Small intestine (tissue), 7 donors: ENCODE results near the gene PIAS1. TPM values are rescaled to one million over a fixed set of nuclear protein-coding genes. Genes with fewer than 3 reads are reported as not detected.
"Not testable (repeated sequence)": the region's sequence is repeated elsewhere in the genome, so short reads cannot be mapped to it uniquely, and the experiment has no call there.

Experiments
- DNase-seq, 2 donors: peaks; one replicate each; pipeline versions ENCODE4 v3.0.0 to v3.0.0-alpha.2; 2013
- FAIRE-seq: peaks from 2 replicates; lab custom pipeline; 2012; peaks lifted over from hg19 to GRCh38; lab: Jason Lieb, UNC
- H3K27ac ChIP-seq, 3 donors: one replicate each; pipeline ENCODE4 v1.5.1; 2013; ENCODE audit warnings: low read length in 2 of 3, mild to moderate bottlenecking in 2 of 3, control low read depth in 1 of 3, inconsistent platforms in 1 of 3, low read depth in 1 of 3, moderate library complexity in 1 of 3
- H3K27me3 ChIP-seq, 3 donors: one replicate each; pipeline ENCODE4 v1.6.1; 2013; ENCODE audit warnings: low read length in 3 of 3, inconsistent platforms in 1 of 3; ENCODE audit not compliant: control insufficient read depth in 3 of 3, insufficient read depth in 3 of 3
- H3K36me3 ChIP-seq, 3 donors: one replicate each; pipeline ENCODE4 v1.6.1; 2013; ENCODE audit warnings: low read length in 3 of 3, inconsistent platforms in 1 of 3, low read depth in 1 of 3, mild to moderate bottlenecking in 1 of 3, moderate library complexity in 1 of 3; ENCODE audit not compliant: control insufficient read depth in 3 of 3, insufficient read depth in 2 of 3
- H3K4me1 ChIP-seq, 3 donors: one replicate each; pipeline ENCODE4 v1.6.1; 2013; ENCODE audit warnings: low read length in 2 of 3, inconsistent platforms in 1 of 3, low read depth in 1 of 3, mild to moderate bottlenecking in 1 of 3, moderate library complexity in 1 of 3; ENCODE audit not compliant: control insufficient read depth in 3 of 3, insufficient read depth in 2 of 3
- H3K4me3 ChIP-seq, 3 donors: one replicate each; pipeline ENCODE4 v1.5.1; 2013; ENCODE audit warnings: low read length in 3 of 3, control low read depth in 1 of 3, inconsistent platforms in 1 of 3, low read depth in 1 of 3, mild to moderate bottlenecking in 1 of 3, moderate library complexity in 1 of 3
- H3K9me3 ChIP-seq, 2 donors: one replicate each; pipeline ENCODE4 v1.6.1; 2013; ENCODE audit warnings: low read depth in 1 of 2, low read length in 1 of 2; ENCODE audit not compliant: control insufficient read depth in 2 of 2, insufficient read depth in 1 of 2
- WGBS, 3 donors: extraction: QIAGEN DNeasy Blood & Tissue Kit; methylation state at CpG; one replicate each; pipeline ENCODE4 v1.1.7; 2013; 5-methylcytosine and 5-hydroxymethylcytosine counted together
- polyA plus RNA-seq, 4 donors: library from polyadenylated mRNA; stranded (reverse) in 3 of 4; unstranded in 1 of 4; fragments of 200-250 nt in 3 of 4; fragments of 120-200 nt in 1 of 4; gene quantifications; one replicate each; pipeline versions ENCODE4 v1.2.1 to v1.2.3, GENCODE V29; 2013
- donor health status: healthy with polysubstance abuse.
- donor health status: control.
- donor health status: control.
- donor health status: Bipolar disorder and iron deficiency.
- donor health status: healthy.

PIAS1 gene
- polyA plus RNA-seq, 4 donors, result 9.0 to 48.0 (median 20.0) TPM

DNA sequence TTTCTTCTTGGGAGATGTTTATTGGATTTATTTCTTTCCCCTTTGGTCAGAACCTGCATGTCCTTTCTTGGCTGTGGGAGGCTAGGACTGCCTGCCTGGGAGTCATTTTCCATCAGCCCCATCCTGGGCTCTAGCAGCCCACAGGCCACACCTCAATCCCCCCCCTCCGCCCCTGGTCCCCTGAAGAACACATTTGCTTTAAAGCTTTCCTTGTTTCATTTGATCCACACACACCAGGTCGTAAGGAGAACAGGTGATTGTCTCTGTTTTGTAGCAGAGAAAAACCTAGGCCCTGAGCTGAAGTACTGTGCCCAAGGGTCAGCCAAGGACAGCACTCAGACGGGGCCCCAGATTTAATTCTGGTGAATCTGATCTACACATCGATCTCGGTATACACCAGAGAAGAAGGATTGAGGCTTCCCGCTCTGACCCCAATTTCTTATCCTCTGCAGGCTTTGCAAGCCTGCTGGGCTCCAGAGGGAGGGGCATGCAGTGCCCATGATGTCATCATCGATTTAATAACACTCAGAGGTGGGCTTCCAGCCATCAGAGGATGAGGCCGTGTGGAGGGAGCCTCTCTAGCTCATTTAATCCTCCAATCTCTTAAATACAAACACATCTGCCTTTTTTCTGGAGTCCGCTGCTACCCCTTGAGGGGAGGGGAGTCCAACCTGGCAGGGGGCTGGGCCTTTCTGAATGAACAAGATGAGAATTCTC, 177.1 kb downstream of the PIAS1 start:
- 79 to 86% (median 84%) methylated on average over 9 of the region's 9 CpGs for WGBS, 3 donors
- H3K4me3 ChIP-seq, result no peak overlapping the region
- H3K4me1 ChIP-seq, result peaks cover 0 to 48% (median 15%) of the 10 kb centered on the region in 3 donors
- no peaks in the 10 kb centered on the region for H3K27me3 ChIP-seq
- no peaks in the 10 kb centered on the region for H3K9me3 ChIP-seq
- FAIRE-seq (no peak), DNase-seq (no peak)
- peaks cover 0 to 6% (median 0%) of the 10 kb centered on the region in 3 donors for H3K36me3 ChIP-seq
- no peak overlapping the region for H3K27ac ChIP-seq

GRCh38 chr15:68232449-68232848, 178.3 kb downstream of the PIAS1 start:
- no peak overlapping the region for H3K4me3 ChIP-seq
- peaks cover 0 to 45% (median 12%) of the 10 kb centered on the region in 3 donors for H3K4me1 ChIP-seq
- H3K27me3 ChIP-seq, result no peaks in the 10 kb centered on the region
- peak overlapping the region in 1 of 3 donors; percentile 40 for H3K27ac ChIP-seq
- FAIRE-seq (no peak), DNase-seq (peak; percentile 72 to 76)
- no peaks in the 10 kb centered on the region for H3K9me3 ChIP-seq
- 63 to 81% (median 78%) methylated on average over 6 of the region's 6 CpGs for WGBS, 3 donors
- peaks cover 0 to 3% (median 0%) of the 10 kb centered on the region in 3 donors for H3K36me3 ChIP-seq

- Histone ChIP-seq H3K4me1 (peaks cover 0 to 44% (median 8%) of the 10 kb centered on the region in 3 donors), H3K27ac (peak overlapping the region in 1 of 3 donors; percentile 40), H3K4me3 (no peak overlapping the region), H3K36me3 (peaks cover 0 to 2% (median 0%) of the 10 kb centered on the region in 3 donors), H3K27me3 (no peaks in the 10 kb centered on the region), H3K9me3 (no peaks in the 10 kb centered on the region)
- FAIRE-seq (no peak), DNase-seq (no peak)
- 82 to 93% (median 84%) methylated on average over 6 of the region's 6 CpGs for WGBS, 3 donors
Measured at GRCh38 chr15:68232937-68233336, 178.8 kb downstream of the PIAS1 start.

- no peaks in the 10 kb centered on the region for H3K9me3 ChIP-seq
- peaks cover 0 to 37% (median 3%) of the 10 kb centered on the region in 3 donors for H3K4me1 ChIP-seq
- DNase-seq, result peak in 1 of 2 donors; percentile 55
- no peak overlapping the region for H3K4me3 ChIP-seq
- H3K27ac ChIP-seq, result peak overlapping the region in 1 of 3 donors; percentile 50
- FAIRE-seq, result no peak
- no peaks in the 10 kb centered on the region for H3K27me3 ChIP-seq
- WGBS, 3 donors, result 42 to 59% (median 56%) methylated on average over 6 of the region's 6 CpGs
- H3K36me3 ChIP-seq, result no peaks in the 10 kb centered on the region
Measured at GRCh38 chr15:68234060-68234459, 179.9 kb downstream of the PIAS1 start.

GRCh38 chr15:68234520-68234919, 180.4 kb downstream of the PIAS1 start:
- WGBS, 3 donors, result 88 to 92% (median 91%) methylated on average over 9 of the region's 9 CpGs
- Histone ChIP-seq H3K27ac (peak overlapping the region in 1 of 3 donors; percentile 50), H3K4me1 (peaks cover 0 to 37% (median 3%) of the 10 kb centered on the region in 3 donors)
- DNase-seq, H3K27me3 ChIP-seq, H3K36me3 ChIP-seq, H3K4me3 ChIP-seq, FAIRE-seq, H3K9me3 ChIP-seq: not testable (repeated sequence)

DNA sequence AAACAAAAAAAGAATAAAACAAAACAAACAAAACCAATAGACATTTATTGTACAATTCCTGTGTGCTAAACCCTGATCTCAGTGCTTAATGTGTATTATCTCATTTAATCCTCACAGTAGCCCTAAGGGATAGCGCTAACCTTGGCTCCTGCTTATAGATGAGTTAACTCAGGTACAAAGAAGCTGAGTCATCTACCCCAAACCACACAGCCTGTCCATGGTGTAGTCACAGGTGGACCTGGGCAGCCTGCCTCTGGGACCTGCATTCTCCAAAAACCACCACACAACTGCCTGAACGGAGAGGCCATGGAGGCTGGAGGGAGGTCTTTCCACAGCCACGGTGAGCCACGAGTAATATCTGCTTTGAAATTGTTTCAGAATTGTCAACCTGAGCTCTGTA, 180.9 kb downstream of the PIAS1 start:
- Histone ChIP-seq H3K27ac (no peak overlapping the region), H3K27me3 (no peaks in the 10 kb centered on the region), H3K4me3 (no peak overlapping the region), H3K4me1 (peaks cover 0 to 35% (median 3%) of the 10 kb centered on the region in 3 donors), H3K9me3 (no peaks in the 10 kb centered on the region), H3K36me3 (no peaks in the 10 kb centered on the region)
- 86 to 94% (median 92%) methylated on average over 4 of the region's 4 CpGs for WGBS, 3 donors
- FAIRE-seq, result no peak
- DNase-seq, result no peak

DNA sequence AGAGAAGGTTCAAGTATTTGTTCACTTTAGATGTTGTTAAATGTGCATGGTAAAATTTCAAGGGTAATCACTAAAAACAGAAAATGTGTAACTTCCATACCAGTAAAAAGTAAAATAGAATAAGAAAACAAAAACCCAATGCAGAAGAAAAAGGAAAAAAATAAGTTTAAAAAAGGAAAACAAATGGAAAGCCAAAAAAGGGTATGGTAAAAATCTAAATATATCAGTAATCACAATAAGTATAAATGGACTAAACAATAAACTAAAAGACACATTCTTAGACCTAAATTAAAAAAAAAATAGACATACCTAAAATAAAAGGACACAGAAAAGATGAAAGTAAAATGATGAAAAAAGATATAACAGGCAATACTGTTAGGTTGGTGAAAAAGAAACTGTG, 184.9 kb downstream of the PIAS1 start:
- FAIRE-seq (peak; percentile 23), DNase-seq (no peak)
- H3K27ac ChIP-seq, result no peak overlapping the region
- peaks cover 0 to 14% of the 10 kb centered on the region in 2 donors for H3K9me3 ChIP-seq
- H3K4me3 ChIP-seq, result no peak overlapping the region
- no peaks in the 10 kb centered on the region for H3K27me3 ChIP-seq
- H3K36me3 ChIP-seq, result no peaks in the 10 kb centered on the region
- H3K4me1 ChIP-seq, result peaks cover 0 to 5% (median 0%) of the 10 kb centered on the region in 3 donors

DNA sequence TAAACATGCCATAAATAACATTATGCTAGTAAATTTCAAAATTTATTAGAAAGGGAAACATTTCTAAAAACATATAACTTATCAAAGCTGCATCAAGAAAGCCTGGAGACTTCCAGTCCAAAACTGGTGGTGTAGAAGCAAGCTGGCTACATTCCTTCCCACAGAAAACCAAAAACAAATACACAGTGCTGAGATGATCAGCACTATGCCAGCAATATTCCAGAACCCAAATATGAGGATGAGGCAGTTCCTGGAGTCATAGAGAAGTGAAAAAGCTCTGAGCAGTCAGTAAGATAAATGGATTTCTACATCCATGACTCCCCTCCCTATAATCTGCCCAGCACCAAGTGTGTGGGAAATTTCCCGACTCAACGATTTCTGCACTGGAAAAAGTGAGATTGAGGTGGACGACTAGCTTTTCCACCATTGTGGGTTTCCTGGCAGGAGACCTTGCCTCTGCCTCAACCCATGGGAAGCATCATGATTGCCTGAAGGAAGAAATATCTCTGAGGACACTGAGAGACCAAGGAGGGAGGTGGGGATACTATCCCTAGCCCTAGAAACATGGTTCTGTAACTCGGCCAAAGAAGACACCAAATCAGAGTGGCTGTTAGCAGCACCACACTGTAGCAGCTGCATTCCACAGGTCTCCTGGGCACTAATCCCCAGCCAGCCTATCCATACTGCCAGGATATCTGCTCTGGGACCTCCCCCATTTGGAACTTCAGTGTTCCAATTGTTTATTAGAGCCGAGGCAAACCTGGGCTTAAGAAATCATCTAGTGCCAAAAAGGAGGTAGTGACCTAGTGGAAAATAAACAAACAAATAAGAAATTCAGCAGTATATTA, 187.2 kb downstream of the PIAS1 start:
- H3K4me3 ChIP-seq, result no peak overlapping the region
- peaks cover 0 to 2% (median 0%) of the 10 kb centered on the region in 3 donors for H3K36me3 ChIP-seq
- no peak overlapping the region for H3K27ac ChIP-seq
- peaks cover 0 to 25% of the 10 kb centered on the region in 2 donors for H3K9me3 ChIP-seq
- no peak for DNase-seq
- no peaks in the 10 kb centered on the region for H3K27me3 ChIP-seq
- no peak for FAIRE-seq
- no peaks in the 10 kb centered on the region for H3K4me1 ChIP-seq
- 76 to 88% (median 85%) methylated on average over 5 of the region's 5 CpGs for WGBS, 3 donors
